ENCODE measurements around the gene MACROD2.

MACROD2 gene

DNA sequence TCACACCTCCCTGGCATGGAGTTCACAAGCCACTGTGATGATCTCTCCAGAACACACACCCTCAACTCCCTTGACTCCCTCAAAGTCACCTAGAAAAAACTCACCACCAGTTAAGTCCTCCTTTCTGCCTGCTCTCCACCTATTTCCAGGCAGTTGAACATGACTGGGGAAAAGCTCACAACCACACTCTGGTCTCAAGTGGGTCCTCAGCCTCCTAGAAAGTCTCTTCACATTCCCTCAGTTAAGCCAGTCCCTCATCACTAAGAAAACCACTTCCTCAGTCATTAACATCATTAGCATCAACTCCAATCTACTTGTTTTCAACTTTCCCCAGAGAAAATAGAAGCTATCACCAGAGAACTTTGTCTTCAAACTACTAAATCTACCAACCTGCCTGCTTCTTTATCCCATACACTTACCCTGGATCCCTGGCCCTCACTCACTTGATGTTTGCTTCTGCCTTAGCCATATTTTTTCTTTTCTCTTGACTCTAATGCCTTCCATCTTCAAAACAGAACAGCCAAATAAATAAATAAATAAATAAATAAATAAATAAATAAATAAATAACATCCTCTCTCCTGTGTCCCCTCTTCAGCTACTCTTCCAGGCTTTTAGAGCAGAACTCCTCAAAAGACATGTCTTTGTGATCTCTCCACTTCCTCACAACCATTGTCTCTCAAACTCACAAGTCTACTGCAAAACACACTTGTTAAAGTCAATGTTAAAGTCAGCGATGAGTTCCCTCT, 1084.5 kb downstream of the MACROD2 start (continued):
- TF ChIP-seq ZNF2 (tag by site-specific recombination; IDR thresholded peaks at IDR 0.05), result no peak
- peak; percentile 41; the same call in 1 of the 2 replicates for TF ChIP-seq ZNF266 (tag by site-specific recombination; IDR thresholded peaks at IDR 0.05; ENCODE audit: low read depth)
- TF ChIP-seq PRDM1 (tag by site-specific recombination; IDR thresholded peaks at IDR 0.05), result no peak
- TF ChIP-seq, protein P1, sequence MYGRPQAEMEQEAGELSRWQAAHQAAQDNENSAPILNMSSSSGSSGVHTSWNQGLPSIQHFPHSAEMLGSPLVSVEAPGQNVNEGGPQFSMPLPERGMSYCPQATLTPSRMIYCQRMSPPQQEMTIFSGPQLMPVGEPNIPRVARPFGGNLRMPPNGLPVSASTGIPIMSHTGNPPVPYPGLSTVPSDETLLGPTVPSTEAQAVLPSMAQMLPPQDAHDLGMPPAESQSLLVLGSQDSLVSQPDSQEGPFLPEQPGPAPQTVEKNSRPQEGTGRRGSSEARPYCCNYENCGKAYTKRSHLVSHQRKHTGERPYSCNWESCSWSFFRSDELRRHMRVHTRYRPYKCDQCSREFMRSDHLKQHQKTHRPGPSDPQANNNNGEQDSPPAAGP (tag by site-specific recombination; IDR thresholded peaks at IDR 0.05), result no peak
- no peak for TF ChIP-seq PATZ1 (tag by site-specific recombination; IDR thresholded peaks at IDR 0.05)
- no peak for TF ChIP-seq MZF1 (tag by site-specific recombination; IDR thresholded peaks at IDR 0.05; ENCODE audit: borderline replicate concordance)
- no peak for TF ChIP-seq ZNF112 (tag by site-specific recombination; IDR thresholded peaks at IDR 0.05)

DNA sequence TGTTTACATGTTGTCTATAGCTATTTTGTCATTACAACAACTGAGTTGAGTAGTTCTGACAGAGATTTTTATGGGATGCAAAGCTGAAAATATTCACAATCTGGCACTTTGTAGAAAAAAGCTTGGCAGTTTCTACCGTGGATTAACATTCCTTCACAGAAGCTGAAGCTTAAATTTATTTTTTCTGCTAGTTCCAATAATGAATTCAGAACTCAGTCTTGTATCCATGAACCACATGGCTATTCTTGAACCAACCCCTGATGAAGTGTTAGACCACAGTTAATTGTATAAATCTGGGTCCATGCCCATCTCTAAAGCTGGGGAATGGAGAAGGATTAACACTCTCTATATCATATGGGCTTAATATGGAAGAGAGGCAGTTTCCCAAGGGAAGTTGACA, 1085.9 kb downstream of the MACROD2 start:
- Histone ChIP-seq H3K27ac (ENCODE audit: extremely low read depth, low read depth, low read length) (no peak overlapping the region), H3K36me3 (ENCODE audit: control insufficient read depth in 2 of 2, insufficient read depth in 1 of 2, low read length in 2 of 2) (no peaks in the 10 kb centered on the region), H3K4me1 (ENCODE audit: control insufficient read depth, insufficient read depth, low read length) (peaks cover 5% of the 10 kb centered on the region), H3K9me3 (ENCODE audit: control insufficient read depth, insufficient read depth, low read depth, low read length) (no peaks in the 10 kb centered on the region), H3K4me3 (ENCODE audit: low read depth, low read length) (no peak overlapping the region)
- no peak for TF ChIP-seq ZNF560 (tag by site-specific recombination; IDR thresholded peaks at IDR 0.05; ENCODE audit: borderline replicate concordance)
- no peak for TF ChIP-seq ZNF221 (tag by site-specific recombination; IDR thresholded peaks at IDR 0.05; ENCODE audit: borderline replicate concordance)
- TF ChIP-seq ZNF449 (tag by site-specific recombination; IDR thresholded peaks at IDR 0.05), result no peak
- TF ChIP-seq ZNF248 (tag by site-specific recombination; IDR thresholded peaks at IDR 0.05), result no peak
- no peak for TF ChIP-seq ZBTB11 (tag by site-specific recombination; conservative IDR thresholded peaks at IDR 0.05; ENCODE audit: low read depth)
- POLR2A ChIA-PET, result interaction anchor here (0.8 kb wide), 1 partner anchor 21 kb away, joined by 3 read pairs; no protein-coding TSS in a partner anchor
- CTCF ChIA-PET, result no interaction called here

DNA sequence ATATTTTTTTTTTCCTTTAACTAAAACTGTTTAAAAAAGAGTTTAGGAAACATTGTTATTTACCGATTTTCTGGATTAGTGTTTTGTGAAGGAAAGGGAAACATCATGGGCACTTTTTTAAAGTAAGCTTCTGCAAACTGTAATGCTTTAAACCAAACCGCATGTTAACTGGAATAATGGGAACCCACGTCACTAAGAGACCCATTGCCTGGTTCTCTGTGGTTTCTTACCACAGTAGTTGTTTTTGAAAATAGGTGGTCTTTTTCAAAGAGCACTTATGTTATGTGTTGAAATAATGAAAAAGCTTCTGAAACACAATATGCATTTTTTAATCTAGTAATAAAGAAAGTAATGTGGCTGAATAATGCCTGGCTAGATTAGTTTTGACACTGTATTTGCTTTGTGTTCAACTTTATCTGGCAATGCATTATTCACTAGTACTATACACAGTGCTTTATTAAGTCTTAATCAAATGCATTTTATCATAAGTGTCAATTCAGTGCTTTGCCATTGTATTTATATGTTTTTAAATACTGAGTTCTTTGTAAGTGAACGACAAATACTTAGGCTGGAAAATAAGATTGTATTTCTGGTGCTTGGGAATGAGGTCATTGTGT, 1096.2 kb downstream of the MACROD2 start:
- no peaks in the 10 kb centered on the region for H3K9me3 ChIP-seq (ENCODE audit: control insufficient read depth, insufficient read depth, low read depth, low read length)
- ChIA-PET CTCF (interaction anchor here (0.7 kb wide), 1 partner anchor 38 kb away, joined by 3 read pairs; no protein-coding TSS in a partner anchor), POLR2A (no interaction called here)
- H3K4me3 ChIP-seq (ENCODE audit: low read depth, low read length), result no peak overlapping the region
- TF ChIP-seq, protein P2, sequence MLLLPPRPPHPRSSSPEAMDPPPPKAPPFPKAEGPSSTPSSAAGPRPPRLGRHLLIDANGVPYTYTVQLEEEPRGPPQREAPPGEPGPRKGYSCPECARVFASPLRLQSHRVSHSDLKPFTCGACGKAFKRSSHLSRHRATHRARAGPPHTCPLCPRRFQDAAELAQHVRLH (tag by site-specific recombination; IDR thresholded peaks at IDR 0.05), result no peak
- TF ChIP-seq, protein P3, sequence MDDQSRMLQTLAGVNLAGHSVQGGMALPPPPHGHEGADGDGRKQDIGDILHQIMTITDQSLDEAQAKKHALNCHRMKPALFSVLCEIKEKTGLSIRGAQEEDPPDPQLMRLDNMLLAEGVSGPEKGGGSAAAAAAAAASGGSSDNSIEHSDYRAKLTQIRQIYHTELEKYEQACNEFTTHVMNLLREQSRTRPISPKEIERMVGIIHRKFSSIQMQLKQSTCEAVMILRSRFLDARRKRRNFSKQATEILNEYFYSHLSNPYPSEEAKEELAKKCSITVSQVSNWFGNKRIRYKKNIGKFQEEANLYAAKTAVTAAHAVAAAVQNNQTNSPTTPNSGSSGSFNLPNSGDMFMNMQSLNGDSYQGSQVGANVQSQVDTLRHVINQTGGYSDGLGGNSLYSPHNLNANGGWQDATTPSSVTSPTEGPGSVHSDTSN (CRISPR knock-in tag; IDR thresholded peaks at IDR 0.05), result no peak
- H3K36me3 ChIP-seq (ENCODE audit: control insufficient read depth in 2 of 2, insufficient read depth in 1 of 2, low read length in 2 of 2), result no peaks in the 10 kb centered on the region
- no peaks in the 10 kb centered on the region for H3K4me1 ChIP-seq (ENCODE audit: control insufficient read depth, insufficient read depth, low read length)
- H3K27ac ChIP-seq (ENCODE audit: extremely low read depth, low read depth, low read length), result no peak overlapping the region
